ENCODE data around the gene PSMA6.
A peak's percentile ranks its signal among the peaks of the same experiment; 100 is the strongest.
"Not testable (repeated sequence)": the region's sequence is repeated elsewhere in the genome, so short reads cannot be mapped to it uniquely, and the experiment has no call there.

The PSMA6 gene

DNA sequence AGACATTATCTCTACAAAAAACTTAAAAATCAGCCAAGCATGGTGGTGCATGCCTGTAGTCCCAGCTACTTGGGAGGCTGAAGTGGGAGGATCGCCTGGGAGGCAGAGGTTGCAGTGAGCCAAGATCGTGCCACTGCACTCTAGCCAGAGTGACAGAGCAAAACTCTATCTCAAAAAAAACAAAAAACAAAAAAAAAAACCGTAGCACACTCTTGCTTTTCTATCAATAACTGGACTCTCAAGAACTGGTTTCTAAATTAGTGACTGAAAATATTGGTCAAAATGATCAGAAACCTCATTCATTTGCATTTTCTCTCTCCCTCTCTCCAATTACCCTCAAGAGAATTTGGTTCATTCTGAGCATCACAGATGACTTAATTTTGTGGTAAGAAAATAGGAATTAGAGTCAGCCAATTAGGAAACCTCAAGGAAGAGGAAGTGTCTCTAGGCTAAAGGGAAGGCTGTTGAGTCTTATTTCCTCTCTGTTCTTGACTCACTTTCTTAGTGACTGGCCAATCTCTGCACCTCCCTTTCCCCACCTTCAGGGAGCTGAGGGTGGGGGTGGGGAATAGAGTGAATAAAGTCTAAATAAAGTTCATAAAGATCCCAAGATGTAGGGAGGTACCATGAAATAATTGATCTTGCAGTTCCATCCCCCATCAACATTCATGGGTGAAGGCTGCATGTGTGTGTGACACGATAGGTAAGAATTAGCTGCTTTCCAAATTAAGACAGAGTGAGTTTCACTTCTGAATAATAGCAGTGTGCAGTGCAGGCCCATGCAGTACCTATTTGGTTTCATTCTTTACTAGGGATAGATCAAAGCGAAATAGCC, 6.8 kb upstream of the PSMA6 start:
- DNase-seq, result peak; percentile 84

DNA sequence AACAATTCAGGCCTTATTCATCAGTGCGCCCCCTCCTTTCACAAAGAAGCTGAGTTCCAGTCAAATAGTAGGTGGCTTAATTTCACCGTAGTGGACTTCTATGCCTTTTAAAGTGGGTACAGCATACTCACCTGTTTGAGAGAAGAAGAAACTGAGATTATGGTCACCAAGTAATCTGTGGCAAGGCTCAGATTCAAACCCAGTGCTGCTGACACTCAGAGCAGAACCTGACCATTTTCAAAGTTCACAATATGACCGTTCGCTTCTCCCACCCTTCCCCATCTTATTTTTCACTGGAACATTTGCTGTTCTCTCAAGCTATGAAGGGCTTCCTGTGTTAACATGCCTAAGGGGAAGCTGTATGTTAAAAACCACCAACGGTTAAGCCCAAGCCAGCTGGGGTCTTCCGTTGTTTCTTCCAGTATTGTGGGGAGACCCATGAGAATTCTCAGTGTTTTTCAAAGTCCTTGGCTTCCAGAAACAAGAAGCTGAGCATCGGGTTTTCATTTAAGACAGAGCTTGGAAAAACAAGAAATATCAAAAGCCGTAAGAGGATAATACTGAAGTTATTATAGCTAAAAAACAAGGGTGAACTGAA, 6.1 kb upstream of the PSMA6 start:
- peak; percentile 49 for DNase-seq

DNA sequence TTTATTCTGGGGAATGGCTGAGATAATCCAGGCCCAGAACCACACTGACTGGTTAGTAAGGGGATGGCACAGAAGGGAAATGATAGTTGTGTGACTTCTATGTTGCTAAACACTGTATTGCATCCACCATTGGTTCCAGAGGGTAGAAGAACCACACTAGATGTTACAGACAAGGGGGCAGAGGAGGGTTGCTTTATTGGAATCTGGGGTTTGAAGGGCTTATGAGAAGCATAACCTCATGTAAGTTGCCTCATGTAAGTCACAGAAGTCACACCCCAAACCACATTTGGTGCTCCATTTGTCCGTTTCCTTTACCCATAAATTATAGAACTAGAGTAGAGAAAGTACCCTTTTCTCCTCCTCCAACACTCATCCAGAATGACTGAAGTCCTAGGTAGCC, 5.5 kb upstream of the PSMA6 start:
- DNase-seq, result peak; percentile 71

DNA sequence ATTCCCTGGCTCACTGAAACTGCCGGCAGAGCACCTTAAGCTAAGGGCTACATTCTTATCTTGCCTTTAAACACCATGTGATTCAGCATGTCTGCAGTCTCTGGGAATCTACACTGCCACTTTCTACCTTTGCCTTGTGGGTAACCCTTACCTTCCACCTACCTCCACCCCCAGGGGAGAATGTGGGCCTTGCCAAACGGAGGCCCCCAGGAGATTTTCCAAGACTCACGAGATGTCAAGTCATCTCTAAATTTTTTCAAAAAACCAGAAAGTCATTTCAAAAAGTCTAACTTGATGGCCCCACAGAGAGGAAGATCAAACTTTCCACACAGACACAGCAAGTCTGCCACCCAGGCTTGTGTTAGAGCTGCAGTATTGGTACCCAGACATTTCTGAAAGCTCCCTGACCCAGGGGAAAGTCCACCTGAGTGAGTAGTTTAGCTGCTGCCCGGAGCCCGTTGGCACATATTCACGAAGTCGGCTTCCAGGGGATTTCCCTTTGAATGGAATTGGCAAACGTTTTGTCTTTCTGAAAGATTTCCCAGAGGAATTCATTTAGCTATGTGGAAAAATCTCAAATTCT, 4.7 kb upstream of the PSMA6 start:
- DNase-seq, result peak; percentile 74

DNA sequence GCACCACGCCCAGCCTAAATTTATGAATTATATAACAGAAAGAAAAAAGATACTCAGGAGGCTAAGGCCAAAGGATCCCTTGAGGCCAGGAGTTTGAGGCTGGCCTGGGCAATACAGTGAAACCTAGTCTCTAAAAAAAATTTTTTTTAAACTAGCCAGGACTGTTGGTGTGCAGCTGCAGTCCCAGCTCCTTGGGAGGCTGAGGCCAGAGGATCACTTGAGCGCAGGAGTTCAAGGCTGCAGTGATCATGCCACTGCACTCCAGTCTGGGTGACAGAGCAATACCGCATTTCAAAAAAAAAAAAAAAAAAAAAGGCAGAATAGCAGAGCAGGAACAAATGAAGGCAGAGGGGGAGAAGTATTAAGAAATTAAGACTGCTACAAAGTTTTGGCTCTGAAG, 2.6 kb upstream of the PSMA6 start:
- DNase-seq, result no peak

DNA sequence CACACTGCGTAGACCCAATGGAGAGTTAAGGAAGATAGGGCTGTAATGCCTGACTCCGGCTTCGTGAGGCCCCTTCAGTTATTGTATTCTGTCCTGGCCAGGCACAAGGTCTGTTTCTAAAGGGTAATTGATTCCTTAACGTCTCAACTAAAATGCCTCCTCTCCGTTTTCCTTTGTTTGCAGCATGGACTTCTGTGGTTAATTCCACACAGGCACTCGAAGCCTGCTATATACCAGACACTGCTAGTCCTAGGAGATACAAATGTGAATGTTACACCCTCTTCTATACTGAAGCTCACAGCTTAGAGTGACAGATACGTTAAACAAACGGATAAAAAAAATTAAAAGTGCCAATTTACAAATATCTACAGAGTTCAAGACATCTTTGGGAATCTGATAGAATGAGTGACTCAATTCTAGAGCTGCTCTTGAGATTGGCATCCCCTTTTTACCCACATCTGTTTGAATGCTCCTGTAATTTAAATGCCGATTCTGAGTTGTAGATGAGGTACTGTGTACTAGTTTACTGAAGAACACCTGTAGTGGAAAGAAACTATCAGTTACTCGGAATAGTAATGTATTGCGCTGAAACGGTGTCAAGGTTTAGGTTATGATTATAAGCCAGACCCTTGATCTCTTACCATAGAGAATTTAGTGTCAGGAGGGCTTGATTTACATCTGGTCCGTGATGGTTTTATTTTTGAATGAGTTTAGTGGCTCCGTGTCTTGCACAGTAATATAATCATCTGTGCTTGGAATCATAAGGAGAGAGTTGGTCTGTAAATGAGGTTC, 784 bp downstream of the PSMA6 start:
- DNase-seq, result peak; percentile 46

DNA sequence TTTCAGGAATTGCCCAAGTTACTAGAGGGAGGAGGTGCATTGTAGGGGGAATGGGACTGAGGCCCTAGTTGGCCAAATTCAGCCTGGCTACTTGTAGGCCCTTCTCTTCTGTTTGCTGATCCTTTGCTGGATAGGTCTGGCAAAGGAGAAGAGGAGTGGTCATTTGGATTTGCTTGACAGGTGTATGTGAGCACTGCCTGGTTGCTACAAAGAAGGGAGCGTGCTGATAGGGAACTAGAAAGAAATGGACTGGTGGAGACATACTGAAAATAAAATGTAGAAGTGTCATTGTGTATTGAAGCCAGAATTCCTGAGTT, 3.6 kb downstream of the PSMA6 start:
- DNase-seq, result no peak

DNA sequence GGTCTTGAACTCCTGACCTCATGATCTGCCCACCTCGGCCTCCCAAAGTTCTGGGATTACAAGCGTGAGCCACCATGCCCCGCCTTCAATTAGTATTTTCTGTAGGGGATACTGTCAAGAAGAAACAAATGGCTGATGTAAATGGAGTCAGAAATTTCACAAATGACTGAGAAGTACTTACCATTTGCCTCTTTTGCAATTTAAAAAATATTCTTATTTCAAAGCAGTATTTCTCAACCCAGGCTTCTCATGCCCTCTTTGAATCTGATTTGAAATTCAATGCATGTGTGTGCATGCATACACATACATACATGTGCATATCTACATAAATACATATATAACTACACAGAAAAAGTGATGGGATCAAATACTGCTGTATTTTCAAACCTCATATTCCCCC, 4.4 kb downstream of the PSMA6 start:
- DNase-seq, result no peak

DNA sequence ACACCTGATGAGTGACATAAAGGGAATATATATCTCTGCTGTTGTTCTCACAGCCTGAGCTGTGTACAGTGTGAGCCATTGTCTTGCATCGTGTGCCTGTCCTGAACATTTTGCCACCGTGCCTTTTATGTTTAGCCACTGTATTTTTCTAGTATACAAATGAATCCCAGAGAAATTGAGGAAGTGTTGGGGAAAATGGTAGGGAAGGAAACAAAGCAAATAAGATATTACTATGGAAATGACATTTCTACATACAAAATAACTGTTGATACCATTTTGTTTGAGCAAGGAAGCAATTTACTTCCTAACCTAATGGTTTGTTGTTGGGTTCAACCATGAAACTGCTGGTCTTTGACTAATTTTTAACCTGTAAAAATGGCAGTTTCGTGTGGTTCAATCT, 5.5 kb downstream of the PSMA6 start:
- no peak for DNase-seq

DNA sequence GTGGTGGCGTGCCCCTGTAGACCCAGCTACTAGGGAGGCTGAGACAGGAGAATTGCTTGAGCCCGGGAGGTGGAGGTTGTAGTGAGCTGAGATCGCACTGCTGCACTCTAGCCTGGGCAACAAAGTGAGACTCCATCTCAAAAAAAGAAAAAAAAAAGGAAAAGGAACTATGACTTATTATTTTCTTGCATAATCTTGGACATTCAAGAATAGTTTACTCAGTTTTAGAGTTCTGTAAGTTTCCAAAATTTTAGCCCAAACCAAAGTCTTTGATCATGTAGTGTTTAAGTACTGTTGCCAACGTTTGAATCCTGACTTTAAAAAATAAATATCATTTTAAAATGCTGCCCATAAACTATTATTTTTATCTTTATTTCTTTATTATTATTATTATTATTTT, 6.2 kb downstream of the PSMA6 start:
- no peak for DNase-seq

DNA sequence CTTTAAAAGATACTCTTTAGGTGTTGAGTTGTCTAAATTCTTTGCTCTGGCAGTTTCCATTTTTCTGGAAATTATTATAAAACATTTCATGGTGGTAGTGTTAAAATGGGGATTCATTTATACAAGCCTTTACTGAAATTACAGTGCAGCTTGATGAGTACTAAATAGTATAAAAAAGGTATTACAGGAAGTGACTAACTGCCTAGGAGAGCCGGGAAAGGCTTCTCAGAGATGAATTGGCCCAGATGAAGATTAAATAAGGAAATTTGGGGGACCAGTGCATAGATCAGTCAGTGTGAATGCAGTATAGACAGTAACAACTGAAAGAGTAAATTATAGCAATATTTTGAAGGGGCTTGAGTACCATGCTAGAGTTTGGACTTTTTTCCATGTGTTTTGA, 7.5 kb downstream of the PSMA6 start:
- DNase-seq, result peak; percentile 22

DNA sequence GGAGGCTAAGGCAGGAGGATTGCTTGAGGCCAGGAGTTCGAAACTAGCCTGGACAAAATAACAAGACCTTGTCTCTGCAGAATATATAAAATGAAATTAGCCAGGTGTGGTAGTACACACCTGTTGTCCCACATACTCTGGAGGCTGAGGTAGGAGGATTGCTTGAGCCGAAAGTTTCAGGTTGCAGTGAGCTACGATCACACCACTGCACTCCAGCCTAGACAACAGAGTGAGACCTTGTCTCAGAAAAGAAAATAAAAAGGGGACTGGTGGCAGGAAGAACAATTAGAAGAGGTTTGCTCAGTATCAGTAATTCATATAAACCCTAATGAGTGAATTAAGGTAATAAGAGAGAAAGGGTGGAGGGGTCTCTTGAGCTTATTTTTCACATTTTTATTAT, 8.0 kb downstream of the PSMA6 start:
- DNase-seq, result no peak

DNA sequence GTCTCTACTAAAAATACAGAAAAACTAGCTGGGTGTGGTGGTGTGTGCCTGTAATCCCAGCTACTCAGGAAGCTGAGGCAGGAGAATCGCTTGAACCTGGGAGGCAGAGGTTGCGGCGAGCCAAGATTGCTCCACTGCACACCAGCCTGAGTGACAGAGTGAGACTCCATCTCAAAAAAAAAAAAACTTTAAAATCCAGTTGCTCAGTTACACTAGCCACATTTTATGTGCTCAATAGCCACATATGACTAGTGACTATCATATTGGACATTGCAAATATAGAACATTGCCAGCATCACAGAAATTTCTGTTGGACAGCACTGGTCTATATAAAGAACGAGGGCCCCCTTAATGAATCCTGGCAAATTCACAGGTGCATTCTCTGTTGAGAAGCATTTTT, 9.2 kb downstream of the PSMA6 start:
- not testable (repeated sequence) for DNase-seq

DNA sequence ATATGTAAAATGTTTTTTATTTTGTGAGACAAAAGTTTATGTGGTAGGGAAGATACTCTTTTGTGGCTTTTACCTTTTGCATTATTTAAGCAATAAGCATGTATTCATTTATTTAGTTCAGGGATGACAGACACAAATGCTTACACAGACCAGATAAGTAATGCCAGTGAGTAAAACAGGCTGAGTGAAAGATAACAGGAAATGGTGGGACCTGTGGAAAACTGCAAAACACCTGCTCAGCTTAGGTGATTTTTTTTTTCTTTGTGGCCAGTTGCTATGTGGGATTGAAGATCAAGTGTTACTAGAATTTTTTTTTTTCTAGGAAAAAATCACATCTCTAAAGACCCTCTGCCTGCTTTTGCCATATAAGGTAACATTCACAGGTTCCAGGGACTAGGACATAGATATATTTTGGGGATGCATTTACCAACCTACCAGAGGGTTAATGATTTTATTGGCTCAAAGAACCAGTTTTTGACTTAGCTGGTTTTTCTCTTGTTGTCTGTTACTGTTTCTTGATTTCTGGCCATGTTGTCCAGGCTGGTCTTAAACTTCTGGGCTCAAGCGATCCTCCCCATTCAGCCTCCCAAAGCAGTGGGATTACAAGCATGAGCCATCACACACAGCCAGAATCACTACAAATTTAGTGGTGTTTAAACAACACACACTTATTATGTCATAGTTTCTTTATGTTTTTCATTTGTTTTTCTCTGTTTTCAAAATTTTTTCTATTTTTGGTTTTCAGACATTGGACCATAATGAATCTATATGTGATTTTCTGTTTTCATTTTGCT, 9.8 kb downstream of the PSMA6 start:
- peak; percentile 55 for DNase-seq

DNA sequence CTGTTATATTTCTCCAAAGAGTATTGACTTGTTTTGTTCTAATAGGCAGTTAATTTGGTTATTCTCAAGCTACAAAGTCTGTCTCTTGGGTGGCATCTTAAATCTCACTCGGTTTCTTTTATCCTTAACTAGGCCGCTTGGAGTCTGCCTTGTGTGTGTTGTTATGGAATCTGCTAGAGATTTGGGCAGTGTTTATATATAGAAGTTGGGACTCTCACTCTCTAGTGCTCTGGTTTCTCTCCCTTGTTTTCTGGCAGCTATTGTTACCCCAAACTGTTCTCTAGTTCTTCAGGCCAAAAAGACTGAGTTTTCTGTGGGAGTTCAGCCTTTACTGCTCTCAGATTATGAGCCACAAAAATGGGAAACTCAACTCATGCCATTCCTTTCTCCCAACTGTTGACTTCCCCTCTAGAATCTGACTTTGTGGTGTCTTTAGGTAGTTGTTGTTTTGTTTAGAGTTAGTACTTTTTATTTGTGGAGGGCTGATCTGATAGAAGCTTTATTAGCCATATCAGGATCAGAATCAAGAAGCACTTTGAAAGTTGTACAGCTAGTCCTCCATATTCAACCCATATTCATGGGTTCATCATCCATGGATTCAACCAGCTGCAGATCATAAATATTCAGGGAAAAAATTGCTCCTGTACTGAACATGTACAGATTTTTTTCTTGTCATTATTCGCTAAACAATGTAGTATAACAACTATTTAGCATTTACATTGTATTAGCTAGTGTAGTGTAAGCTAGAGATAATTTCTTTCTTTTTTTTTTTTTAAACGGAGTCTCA, 11.2 kb downstream of the PSMA6 start:
- DNase-seq, result no peak

DNA sequence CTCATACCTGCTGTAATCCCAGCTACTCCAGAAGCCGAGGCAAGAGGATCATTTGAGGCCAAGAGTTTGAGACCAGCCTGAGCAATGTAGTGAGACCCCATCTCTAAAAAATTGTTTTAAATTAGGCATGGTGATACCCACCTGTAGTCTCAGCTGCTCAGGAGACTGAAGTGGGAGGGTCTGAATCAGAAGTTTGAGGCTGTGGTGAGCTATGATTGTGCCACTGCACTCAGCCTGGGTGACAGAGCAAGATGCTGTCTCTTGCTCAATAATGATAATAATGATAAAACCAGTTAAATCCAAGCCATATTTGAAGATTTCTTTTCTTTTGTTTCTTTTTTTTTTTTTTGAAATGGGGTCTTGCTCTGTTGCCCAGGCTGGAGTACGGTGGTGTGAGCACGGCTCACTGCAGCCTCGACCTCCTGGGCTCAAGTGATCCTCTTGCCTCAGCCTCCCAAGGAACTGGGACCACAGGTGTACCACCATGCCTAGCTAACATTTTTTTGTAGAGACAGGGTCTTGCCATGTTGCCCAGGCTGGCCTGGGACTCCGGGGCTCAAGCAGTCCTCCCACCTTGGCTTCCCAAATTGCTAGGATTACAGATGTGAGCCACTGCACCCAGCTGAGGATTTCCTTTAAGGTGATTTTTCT, 12.8 kb downstream of the PSMA6 start:
- DNase-seq, result no peak

DNA sequence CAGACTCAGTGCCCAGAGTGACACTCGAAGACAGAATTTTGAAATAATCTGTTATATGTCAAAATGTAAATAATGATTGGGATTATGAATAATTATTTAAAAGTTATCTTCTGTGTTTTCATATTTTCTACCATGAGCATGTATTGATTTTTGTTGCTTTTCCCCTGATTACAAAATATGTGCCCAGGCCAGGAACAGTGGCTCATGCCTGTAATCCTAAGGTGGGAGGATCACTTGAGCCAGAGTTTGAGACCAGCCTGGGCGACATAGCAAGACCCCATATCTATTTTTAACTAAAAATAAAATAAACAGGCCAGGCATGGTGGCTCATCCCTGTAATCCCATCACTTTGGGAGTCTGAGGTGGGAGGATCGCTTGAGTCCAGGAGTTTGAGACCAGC, 13.5 kb downstream of the PSMA6 start:
- DNase-seq, result no peak

DNA sequence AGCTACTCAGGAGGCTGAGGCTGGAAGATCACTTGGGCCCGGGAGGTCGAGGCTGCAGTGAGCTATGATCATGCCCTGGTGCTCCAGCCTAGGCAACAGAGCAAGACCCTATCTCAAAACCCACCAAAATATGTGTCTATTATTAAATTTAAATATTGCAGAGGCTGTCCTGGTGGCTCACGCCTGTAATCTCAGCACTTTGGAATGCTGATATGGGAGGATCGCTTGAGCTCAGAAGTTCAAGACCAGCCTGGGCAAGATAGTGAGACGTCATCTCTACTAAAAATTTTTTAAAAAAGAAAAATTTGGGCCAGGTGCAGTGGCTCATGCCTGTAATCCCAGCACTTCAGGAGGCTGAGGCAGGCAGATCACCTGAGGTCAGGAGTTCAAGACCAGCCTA, 13.9 kb downstream of the PSMA6 start:
- no peak for DNase-seq

DNA sequence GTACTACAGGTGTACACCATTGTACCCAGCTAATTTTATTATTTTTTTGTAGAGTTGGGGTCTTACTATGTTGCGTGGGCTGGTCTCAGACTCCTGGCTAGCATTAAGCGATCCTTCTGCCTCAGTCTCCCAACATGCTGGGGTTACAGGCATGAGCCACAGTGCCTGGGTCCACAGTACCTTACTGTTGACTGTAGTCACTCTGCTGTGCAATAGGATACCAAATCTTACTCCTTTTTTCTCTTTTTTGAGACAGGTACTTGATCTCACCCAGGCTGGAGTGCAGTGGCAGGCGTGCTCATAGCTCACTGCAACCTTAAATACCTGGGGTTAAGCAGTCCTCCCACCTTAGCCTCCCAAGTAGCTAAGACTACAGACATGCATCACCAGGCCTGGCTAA, 25.6 kb downstream of the PSMA6 start:
- no peak for DNase-seq

DNA sequence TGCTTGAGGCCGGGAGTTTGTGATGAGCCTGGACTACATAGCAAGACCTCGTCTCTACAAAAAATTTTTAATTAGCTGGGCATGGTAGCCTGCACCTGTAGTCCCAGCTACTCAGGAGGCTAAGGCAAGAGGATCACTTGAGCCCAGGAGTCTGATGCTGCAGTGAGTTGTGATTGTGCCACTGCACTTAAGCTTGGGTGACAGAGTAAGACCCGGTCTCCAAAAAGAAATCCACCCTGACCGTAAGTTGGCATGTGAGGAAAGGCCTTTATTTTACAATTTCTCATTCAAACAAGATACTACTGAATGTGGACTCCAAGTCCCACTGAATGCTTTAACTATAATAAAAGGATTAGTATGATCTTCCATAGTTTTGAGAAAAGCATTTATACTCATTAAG, 27.3 kb downstream of the PSMA6 start:
- no peak for DNase-seq

DNA sequence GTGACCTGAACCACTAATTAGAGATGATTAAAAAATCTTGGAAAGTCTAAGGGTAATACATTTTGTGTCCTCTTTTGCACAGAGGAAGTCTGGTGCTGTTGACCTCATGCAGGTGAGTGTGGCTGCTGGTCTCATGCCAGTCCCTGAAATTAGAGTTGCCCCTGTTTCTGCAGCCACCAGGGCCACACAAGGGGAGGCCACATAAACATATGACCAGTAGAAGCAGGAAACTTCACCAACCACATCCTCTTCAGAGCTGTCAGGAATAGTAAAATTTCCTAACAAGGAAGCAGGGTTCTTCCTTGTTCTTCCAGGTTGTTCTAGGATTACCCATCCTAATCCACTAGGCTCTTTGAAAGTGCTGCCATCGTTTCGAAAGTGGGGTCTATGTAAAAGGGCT, 28.3 kb downstream of the PSMA6 start:
- DNase-seq, result no peak

DNA sequence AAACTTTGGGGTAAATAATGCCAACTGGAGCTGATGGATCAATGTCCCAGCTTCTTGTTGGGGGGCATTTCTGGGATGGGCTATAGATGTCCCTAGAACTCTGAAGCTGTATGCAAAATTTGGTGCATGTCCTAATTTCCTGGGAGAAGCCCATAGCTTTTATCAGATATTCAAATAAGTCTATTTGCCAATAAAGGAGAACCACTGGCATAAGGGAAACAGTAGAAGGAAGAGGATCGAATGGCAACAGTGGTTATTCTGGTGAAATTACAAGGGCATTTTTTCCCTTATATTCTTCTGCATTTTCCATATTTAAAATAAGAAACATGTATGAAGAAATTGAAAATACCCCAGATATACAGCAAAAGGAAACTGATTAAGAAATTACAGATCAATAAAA, 34.2 kb downstream of the PSMA6 start:
- DNase-seq, result no peak

All from activated CD4-positive, alpha-beta T cell treated with anti-CD3 and anti-CD28 coated beads, Interleukin-10, Interleukin-2, amounts not matched to agents 100 ng/mL and 50 ng/mL, durations not matched to agents 16 hours and 8 hours (primary cell).